B cell (primary cell): Measurements from ENCODE around the gene BBX. TPM values are rescaled to one million over a fixed set of nuclear protein-coding genes. Genes with fewer than 3 reads are reported as not detected.
A peak's percentile ranks its signal among the peaks of the same experiment; 100 is the strongest.

ENCODE experiments used
- ATAC-seq: fragments of 200-7000 bp; cut with Tn5 transposase; one replicate; pipeline ENCODE4 v1.10.0; 2021; ENCODE audit warnings: low read depth, mild to moderate bottlenecking, moderate number of reproducible peaks, moderate library complexity
- CTCF ChIA-PET: fragments of 350-600 bp; sonication (Branson Sonifier 250); formaldehyde crosslinking; loops from one replicate; lab custom pipeline; 2021; ENCODE audit warnings: antibody characterized with exemption, inconsistent platforms; lab: Charles Lee
- POLR2A ChIA-PET: fragments of 350-600 bp; sonication (Branson Sonifier 250); formaldehyde crosslinking; loops from one replicate; lab custom pipeline; 2021; ENCODE audit warnings: antibody characterized with exemption; lab: Charles Lee
- DNase-seq: peaks from one replicate; pipeline ENCODE4 v3.0.0; 2013
- H2AFZ ChIP-seq: 2 replicates; pipeline ENCODE4 v1.6.1; 2012; ENCODE audit warnings: mild to moderate bottlenecking, low read depth, low read length; ENCODE audit not compliant: insufficient read depth, poor library complexity, severe bottlenecking
- H3K27ac ChIP-seq, 2 donors: 1 replicate in 1 of 2; 2 replicates in 1 of 2; pipeline ENCODE4 v1.5.1; 2012 to 2013; ENCODE audit warnings: low read length in 2 of 2, mild to moderate bottlenecking in 2 of 2, moderate library complexity in 1 of 2
- H3K27me3 ChIP-seq, 4 experiments: fragments of 200-600 bp in 1 of 4; sonication (generic) in 1 of 4; replicated peaks in 1 of 4; 1 replicate in 2 of 4; 2 replicates in 2 of 4; pipeline versions ENCODE4 v1.6.1 to v1.7.0; 2013 to 2016; ENCODE audit warnings: low read length in 3 of 4, mild to moderate bottlenecking in 2 of 4, mixed read lengths in 1 of 4, moderate library complexity in 1 of 4; ENCODE audit not compliant: insufficient read depth in 4 of 4, control insufficient read depth in 3 of 4; ENCODE audit errors: control extremely low read depth in 1 of 4
- H3K36me3 ChIP-seq, 2 experiments: replicated peaks in 1 of 2; 1 replicate in 1 of 2; 2 replicates in 1 of 2; pipeline versions ENCODE4 v1.6.1 to v1.7.1; 2013; ENCODE audit warnings: low read length in 1 of 2; ENCODE audit not compliant: insufficient read depth in 2 of 2, control insufficient read depth in 1 of 2; ENCODE audit errors: control extremely low read depth in 1 of 2, extremely low read depth in 1 of 2
- H3K4me1 ChIP-seq, 2 donors: fragments of 200-600 bp in 1 of 2; sonication (generic) in 1 of 2; 1 replicate in 1 of 2; 2 replicates in 1 of 2; pipeline versions ENCODE4 v1.5.1 to v1.6.1; 2013 to 2017; ENCODE audit warnings: low read length in 2 of 2; ENCODE audit not compliant: control insufficient read depth in 2 of 2, insufficient read depth in 2 of 2
- H3K4me2 ChIP-seq: replicated peaks from 2 replicates; pipeline ENCODE3; 2012; ENCODE audit warnings: mild to moderate bottlenecking, low read depth, low read length; ENCODE audit not compliant: poor library complexity, severe bottlenecking
- H3K4me3 ChIP-seq, 5 experiments: fragments of 200-600 bp in 1 of 5; sonication (generic) in 1 of 5; 1 replicate in 3 of 5; 2 replicates in 2 of 5; pipeline versions ENCODE4 v1.5.1 to v1.7.0; 2011 to 2016; ENCODE audit warnings: low read length in 4 of 5, mild to moderate bottlenecking in 4 of 5, low read depth in 2 of 5, control low read depth in 1 of 5, moderate library complexity in 1 of 5; ENCODE audit not compliant: insufficient read depth in 1 of 5; ENCODE audit errors: control extremely low read depth in 1 of 5, extremely low read depth in 1 of 5
- H3K79me2 ChIP-seq: fragments of 200-600 bp; sonication (generic); one replicate; pipeline ENCODE4 v1.6.0; 2016; ENCODE audit warnings: low read length; ENCODE audit not compliant: control insufficient read depth, insufficient read depth
- H3K9ac ChIP-seq: fragments of 200-600 bp; sonication (generic); 2 replicates; pipeline ENCODE4 v1.6.1; 2017; ENCODE audit warnings: mild to moderate bottlenecking, low read length, moderate library complexity
- H3K9me3 ChIP-seq, 3 donors: one replicate each; pipeline versions ENCODE4 v1.6.1 to v1.7.1; 2013; ENCODE audit warnings: low read length in 2 of 3; ENCODE audit not compliant: control insufficient read depth in 2 of 3, insufficient read depth in 1 of 3; ENCODE audit errors: control extremely low read depth in 1 of 3
- H4K20me1 ChIP-seq: 2 replicates; pipeline ENCODE4 v1.6.0; 2012; ENCODE audit warnings: mild to moderate bottlenecking, low read length; ENCODE audit not compliant: insufficient read depth, control insufficient read depth, poor library complexity, severe bottlenecking
- H3K27ac Mint-ChIP-seq: one replicate; pipeline ENCODE4 v1.8.0; 2021; ENCODE audit warnings: mixed read lengths
- H3K27me3 Mint-ChIP-seq: one replicate; pipeline ENCODE4 v1.8.0; 2021; ENCODE audit warnings: mixed read lengths
- H3K4me1 Mint-ChIP-seq: one replicate; pipeline ENCODE4 v1.8.0; 2021; ENCODE audit warnings: mixed read lengths
- H3K4me3 Mint-ChIP-seq: one replicate; pipeline ENCODE4 v1.8.0; 2021; ENCODE audit warnings: mixed read lengths
- H3K9me3 Mint-ChIP-seq: one replicate; pipeline ENCODE4 v1.8.0; 2022; ENCODE audit warnings: mixed read lengths; ENCODE audit not compliant: insufficient read depth
- EZH2 ChIP-seq: IDR thresholded peaks from 2 replicates; pipeline ENCODE4 v1.6.1; 2012; ENCODE audit warnings: borderline replicate concordance, low read depth, mild to moderate bottlenecking, moderate library complexity, low read length; ENCODE audit not compliant: insufficient read depth, poor library complexity, severe bottlenecking
- whole genome bisulfite sequencing: methylation state at CpG from one replicate; pipeline ENCODE4 v1.1.5; 2013; ENCODE audit warnings: missing lambda C conversion rate; ENCODE audit not compliant: insufficient coverage; 5-methylcytosine and 5-hydroxymethylcytosine counted together
- intact Hi-C: fragments of 100-400 bp; cut with micrococcal nuclease; formaldehyde crosslinking; loops from one replicate; pipeline ENCODE4 v1.10.0; 2022
- polyA plus RNA-seq: library from polyadenylated mRNA; depleted of rRNA; stranded (reverse); fragments of >200 nt; gene quantifications from 2 replicates; pipeline ENCODE4 v1.2.3, GENCODE V29; 2012
- total RNA-seq, 2 donors: library from RNA; stranded (reverse); fragments of 120-200 nt in 1 of 2; gene quantifications; 1 replicate in 1 of 2; 2 replicates in 1 of 2; pipeline versions ENCODE4 v1.2.3 to v1.2.4, GENCODE V29; 2013 to 2022
- TF ChIP-seq, protein P1 (sequence below): fragments of 200-600 bp; IDR thresholded peaks from one replicate; pipeline ENCODE4 v1.8.0; 2022; ENCODE audit warnings: antibody characterized with exemption, mild to moderate bottlenecking

Gene BBX
- total and polyA plus RNA-seq, 2 donors (not counting 1 experiment from before 2014, with no cell fraction given) = 27.8 to 133 TPM

DNA sequence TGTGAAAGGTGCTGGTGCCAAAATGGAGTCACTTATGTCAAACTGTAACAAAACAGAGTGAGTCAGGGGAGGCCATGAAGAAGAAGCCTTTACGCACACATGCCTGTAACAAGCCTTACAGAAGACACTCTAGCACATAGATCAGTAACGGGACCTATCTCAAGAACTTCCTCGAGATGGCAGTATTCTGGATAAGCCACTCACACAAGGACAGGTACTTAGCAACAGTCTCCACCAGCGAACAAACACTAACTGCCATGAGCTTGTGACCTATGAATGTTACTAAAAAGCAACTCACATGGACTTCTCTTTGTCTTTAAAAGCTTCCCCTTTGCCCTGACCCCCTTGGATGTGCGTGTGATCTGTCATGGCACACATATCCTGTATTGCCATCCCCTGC is 332.9 kb downstream of the BBX start:
- no peak for ATAC-seq

DNA sequence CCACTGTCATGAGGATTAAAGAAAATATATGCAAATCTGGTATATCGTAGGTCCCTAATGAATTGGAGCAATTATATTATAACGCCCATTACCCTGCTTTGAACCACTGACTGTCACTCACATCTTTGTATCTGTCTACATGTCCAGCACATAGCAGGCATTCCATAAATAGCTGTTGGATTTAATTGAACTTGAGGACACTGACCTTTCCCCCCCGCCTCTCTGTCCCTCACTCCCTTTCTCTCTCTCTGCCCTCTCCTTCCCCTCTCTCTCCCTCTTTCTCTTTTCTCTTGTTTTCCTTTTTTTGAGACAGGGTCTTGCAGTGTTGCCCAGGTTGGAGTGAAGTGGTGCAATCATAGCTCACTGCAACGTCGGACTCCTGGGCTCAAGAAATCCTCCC is 335.1 kb downstream of the BBX start:
- no peaks in the 10 kb centered on the region for H3K9me3 ChIP-seq
- no peak overlapping the region for H2AFZ ChIP-seq
- no peak for DNase-seq
- no peaks in the 10 kb centered on the region for H3K79me2 ChIP-seq
- H3K27ac ChIP-seq = no peak overlapping the region
- H3K4me1 ChIP-seq = peaks cover 10 to 15% of the 10 kb centered on the region in 2 donors
- no peak overlapping the region for H3K27ac Mint-ChIP-seq
- intact Hi-C loops = no loop called here
- ChIA-PET POLR2A (no interaction called here), CTCF (interaction anchor here (0.7 kb wide), 2 partner anchors 35 to 283 kb away, joined by 3 to 4 read pairs; no protein-coding TSS in a partner anchor)
- H3K9me3 Mint-ChIP-seq = no peaks in the 10 kb centered on the region
- no peaks in the 10 kb centered on the region for H3K36me3 ChIP-seq
- no peak overlapping the region for H3K4me3 ChIP-seq
- no peak overlapping the region for H3K9ac ChIP-seq
- ATAC-seq = no peak
- H3K4me3 Mint-ChIP-seq = no peak overlapping the region
- no CpG with 5 or more reads among the region's 5 CpGs for WGBS
- H3K4me2 ChIP-seq = no peak overlapping the region
- no peak for TF ChIP-seq EZH2
- TF ChIP-seq, protein P1, sequence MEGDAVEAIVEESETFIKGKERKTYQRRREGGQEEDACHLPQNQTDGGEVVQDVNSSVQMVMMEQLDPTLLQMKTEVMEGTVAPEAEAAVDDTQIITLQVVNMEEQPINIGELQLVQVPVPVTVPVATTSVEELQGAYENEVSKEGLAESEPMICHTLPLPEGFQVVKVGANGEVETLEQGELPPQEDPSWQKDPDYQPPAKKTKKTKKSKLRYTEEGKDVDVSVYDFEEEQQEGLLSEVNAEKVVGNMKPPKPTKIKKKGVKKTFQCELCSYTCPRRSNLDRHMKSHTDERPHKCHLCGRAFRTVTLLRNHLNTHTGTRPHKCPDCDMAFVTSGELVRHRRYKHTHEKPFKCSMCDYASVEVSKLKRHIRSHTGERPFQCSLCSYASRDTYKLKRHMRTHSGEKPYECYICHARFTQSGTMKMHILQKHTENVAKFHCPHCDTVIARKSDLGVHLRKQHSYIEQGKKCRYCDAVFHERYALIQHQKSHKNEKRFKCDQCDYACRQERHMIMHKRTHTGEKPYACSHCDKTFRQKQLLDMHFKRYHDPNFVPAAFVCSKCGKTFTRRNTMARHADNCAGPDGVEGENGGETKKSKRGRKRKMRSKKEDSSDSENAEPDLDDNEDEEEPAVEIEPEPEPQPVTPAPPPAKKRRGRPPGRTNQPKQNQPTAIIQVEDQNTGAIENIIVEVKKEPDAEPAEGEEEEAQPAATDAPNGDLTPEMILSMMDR = no peak
- H4K20me1 ChIP-seq = no peaks in the 10 kb centered on the region
- peaks cover 14% of the 10 kb centered on the region for H3K4me1 Mint-ChIP-seq
- no peaks in the 10 kb centered on the region for H3K27me3 ChIP-seq
- H3K27me3 Mint-ChIP-seq = peaks cover under 1% of the 10 kb centered on the region

More for the DNA sequence above, 332.9 kb downstream of the BBX start:
- peaks cover 5% of the 10 kb centered on the region for H3K9me3 Mint-ChIP-seq
- no peaks in the 10 kb centered on the region for H3K4me1 ChIP-seq
- no peaks in the 10 kb centered on the region for H4K20me1 ChIP-seq
- no peak overlapping the region for H3K4me3 Mint-ChIP-seq
- peaks cover 8% of the 10 kb centered on the region for H3K27me3 Mint-ChIP-seq
- H3K4me2 ChIP-seq = no peak overlapping the region
- H2AFZ ChIP-seq = no peak overlapping the region
- intact Hi-C loops = no loop called here
- H3K9me3 ChIP-seq = peaks cover 1 to 3% (median 2%) of the 10 kb centered on the region in 3 donors
- H3K36me3 ChIP-seq = no peaks in the 10 kb centered on the region
- 80% methylated on average over 4 of the region's 5 CpGs for WGBS
- no peak for TF ChIP-seq EZH2
- TF ChIP-seq, protein P1 = peak; percentile 27
- H3K4me1 Mint-ChIP-seq = peaks cover 2% of the 10 kb centered on the region
- H3K4me3 ChIP-seq = no peak overlapping the region
- ChIA-PET CTCF (interaction anchor here (1.4 kb wide), 1 partner anchor 72 kb away, joined by 4 read pairs; no protein-coding TSS in a partner anchor), POLR2A (no interaction called here)
- H3K27ac ChIP-seq = no peak overlapping the region
- H3K27ac Mint-ChIP-seq = no peak overlapping the region
- no peaks in the 10 kb centered on the region for H3K79me2 ChIP-seq
- DNase-seq = peak; percentile 29
- H3K27me3 ChIP-seq = no peaks in the 10 kb centered on the region
- no peak overlapping the region for H3K9ac ChIP-seq
